ENCODE results near the gene PSMD12.
A peak's percentile ranks its signal among the peaks of the same experiment; 100 is the strongest.
"Not testable (repeated sequence)": the region's sequence is repeated elsewhere in the genome, so short reads cannot be mapped to it uniquely, and the experiment has no call there.

The PSMD12 gene

DNA sequence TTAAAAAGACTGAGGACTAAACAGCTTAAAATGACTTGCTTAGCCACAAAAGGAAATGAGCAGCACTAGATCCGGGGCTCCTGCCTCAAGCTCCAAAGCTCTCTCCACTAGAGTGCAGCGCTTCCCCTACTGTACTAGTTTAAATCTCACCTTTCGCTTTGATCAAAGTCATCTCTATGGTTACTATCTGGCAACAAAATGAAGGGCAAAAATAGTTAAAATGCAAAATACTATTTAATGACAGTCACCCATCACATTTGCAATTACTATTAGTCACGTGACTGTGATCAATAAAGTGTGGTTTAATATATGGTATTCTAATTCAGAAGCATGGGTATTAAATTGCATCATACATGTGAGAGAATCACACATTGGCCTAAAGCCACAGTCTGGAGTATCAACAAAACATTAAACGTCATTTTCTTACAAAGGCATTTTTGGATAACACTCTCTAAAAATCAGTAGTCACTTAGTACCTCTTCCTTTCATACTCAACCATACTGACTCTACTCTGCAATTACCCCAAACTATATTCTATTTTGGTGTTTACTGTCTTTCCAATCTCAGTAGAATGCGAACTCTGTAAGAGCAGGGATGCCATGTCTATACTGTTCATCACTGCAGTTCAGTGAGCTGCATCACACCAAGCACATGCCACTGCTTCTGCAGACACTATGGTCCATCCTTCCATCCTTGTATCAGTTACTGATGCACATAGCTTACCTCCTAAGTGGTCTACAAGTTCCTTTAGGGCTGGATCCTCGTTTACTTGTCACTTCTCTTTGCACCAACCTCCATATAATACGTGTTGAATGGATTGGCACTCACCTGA, 6.2 kb downstream of the PSMD12 start:
- peak in 5 of 56 donors; percentile 6 to 31 (median 11) for DNase-seq

GRCh38 chr17:67358612-67359011, 7.8 kb downstream of the PSMD12 start:
- no peak for DNase-seq

GRCh38 chr17:67353929-67354574, 12.3 kb downstream of the PSMD12 start:
- no peak for DNase-seq

DNA sequence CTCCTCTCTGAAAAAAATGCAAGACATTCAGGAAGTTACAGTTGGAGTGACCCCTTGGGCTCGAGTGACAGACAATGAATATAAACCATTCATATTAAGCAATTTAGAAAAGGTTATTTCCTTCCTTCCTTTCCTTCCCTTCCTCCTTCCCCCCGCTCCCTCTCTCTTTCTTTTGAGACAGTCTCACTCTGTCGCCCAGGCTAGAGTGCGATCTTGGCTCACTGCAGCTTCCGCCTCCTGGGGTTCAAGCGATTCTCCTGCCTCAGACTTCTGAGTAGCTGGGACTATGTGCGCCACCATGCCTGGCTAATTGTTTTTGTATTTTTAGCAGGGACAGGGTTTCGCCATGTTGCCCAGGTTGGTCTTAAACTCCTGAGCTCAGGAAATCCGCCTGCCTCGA, 13.2 kb downstream of the PSMD12 start:
- DNase-seq, result no peak

- DNase-seq, result no peak
Observed at GRCh38 chr17:67349420-67349819, 17.0 kb downstream of the PSMD12 start.

GRCh38 chr17:67347826-67348225, 18.6 kb downstream of the PSMD12 start:
- DNase-seq, result no peak

DNA sequence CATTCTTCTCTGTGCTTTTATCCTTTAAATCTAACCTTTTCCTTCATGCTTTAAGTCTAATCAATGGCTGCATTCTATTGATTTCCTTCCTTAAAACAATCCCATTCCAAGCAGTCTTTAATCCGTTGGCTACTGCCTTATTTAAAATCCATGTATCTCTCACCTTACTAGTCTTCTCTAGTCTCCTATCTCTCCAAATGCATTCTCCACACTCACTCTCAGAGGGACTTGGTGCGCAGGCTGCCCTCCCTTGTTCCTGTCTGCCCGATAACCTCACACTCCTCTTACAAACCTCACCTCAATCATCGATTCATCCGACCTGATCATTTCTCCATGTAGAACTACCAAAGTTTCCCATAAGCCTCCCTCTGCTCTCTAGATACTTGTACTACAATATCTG, 23.1 kb downstream of the PSMD12 start:
- DNase-seq, result no peak

DNA sequence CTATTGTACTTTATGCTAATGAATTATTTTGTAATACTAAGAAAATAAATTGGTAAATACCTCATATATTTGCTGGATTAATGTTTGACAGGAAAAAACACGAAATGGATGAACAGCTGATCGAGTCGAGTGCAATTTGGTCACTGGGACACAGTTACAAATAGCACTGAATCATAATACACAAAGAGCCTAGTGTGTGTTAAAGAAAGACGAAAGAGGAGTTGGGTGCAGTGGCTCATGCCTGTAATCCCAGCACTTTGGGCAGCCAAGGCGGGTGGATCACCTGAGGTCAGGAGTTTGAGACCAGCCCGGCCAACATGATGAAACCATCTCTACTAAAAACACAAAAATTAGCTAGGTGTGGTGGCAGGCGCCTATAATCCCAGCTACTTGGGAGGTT, 28.0 kb downstream of the PSMD12 start:
- DNase-seq, result not testable (repeated sequence)

DNA sequence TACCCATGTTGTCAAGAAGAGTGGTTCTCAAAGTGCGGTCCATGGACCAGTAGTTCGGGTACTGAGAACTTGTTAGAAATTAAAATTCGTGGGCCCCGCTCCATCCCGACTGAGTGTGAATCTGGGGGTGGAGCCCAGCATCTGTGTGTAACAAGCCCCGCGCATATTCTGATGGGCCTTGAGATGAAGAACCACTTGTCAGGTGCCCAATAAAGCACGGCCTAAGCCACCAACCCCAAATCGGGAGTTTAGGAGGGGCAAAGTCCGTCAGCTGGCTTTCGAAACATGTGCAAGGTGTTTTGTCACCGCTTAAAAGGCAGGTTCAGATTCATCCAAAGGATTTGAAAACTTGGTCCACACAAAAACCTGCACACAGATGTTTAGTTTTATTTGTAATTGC, 29.5 kb downstream of the PSMD12 start:
- no peak for DNase-seq

- DNase-seq, result no peak
Observed at GRCh38 chr17:67335245-67335835, 31.0 kb downstream of the PSMD12 start.

DNA sequence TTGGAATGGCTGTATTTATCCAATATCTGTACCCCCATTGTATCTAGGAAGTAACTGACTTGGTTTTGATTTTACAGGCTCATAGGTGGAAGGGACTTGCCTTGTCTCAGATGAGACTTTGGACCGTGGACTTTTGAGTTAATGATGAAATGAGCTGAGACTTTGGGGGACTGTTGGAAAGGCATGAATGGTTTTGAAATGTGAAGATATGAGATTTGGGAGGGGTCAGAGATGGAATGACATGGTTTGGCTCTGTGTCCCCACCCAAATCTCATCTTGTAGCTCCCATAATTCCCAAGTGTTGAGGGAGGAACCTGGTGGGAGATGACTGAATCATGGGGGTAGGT, 34.2 kb downstream of the PSMD12 start:
- not testable (repeated sequence) for DNase-seq

- not testable (repeated sequence) for DNase-seq
Observed at GRCh38 chr17:67331381-67332161, 34.8 kb downstream of the PSMD12 start.

DNA sequence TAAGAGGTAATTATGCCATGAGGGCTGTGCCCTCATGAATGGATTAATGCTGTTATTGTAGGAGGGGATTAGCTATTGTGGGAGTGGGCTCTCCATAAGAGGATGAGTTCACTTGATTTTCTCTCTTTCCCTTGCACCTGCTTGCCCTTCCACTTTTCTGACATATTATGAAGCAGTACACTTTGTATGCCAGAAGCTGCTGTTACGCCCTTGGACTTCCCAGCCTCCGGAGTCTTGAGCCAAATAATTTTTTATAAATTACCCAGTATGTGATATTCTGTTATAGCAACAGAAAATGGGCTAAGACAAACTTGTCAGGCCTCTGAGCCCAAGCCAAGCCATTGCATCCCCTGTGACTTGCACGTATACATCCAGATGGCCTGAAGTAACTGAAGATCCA, 38.4 kb downstream of the PSMD12 start:
- no peak for DNase-seq

GRCh38 chr17:67326959-67327745, 39.2 kb downstream of the PSMD12 start:
- not testable (repeated sequence) for DNase-seq

DNA sequence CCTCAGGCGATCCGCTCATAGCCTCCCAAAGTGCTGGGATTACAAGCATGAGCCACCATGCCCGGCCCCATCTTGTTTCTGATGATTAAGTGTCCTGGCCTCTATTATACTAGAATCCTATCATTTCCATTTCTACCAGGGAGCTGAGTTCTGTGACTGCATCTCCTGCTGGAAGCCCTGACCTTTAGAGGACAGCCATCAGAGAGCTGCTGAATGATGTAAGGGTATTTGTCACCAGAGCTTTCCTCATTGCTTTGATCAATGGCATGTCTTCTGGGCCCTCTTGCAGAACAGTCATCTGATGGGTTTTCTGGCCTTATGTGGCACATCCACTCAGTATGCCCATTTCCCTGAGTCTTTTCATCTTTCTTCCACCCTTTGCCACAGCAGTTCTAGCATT, 39.9 kb downstream of the PSMD12 start:
- no peak for DNase-seq

GRCh38 chr17:67324330-67324729, 42.0 kb downstream of the PSMD12 start:
- DNase-seq, result no peak

GRCh38 chr17:67323445-67323844, 42.9 kb downstream of the PSMD12 start:
- no peak for DNase-seq

GRCh38 chr17:67322042-67322787, 44.2 kb downstream of the PSMD12 start:
- DNase-seq, result no peak

DNA sequence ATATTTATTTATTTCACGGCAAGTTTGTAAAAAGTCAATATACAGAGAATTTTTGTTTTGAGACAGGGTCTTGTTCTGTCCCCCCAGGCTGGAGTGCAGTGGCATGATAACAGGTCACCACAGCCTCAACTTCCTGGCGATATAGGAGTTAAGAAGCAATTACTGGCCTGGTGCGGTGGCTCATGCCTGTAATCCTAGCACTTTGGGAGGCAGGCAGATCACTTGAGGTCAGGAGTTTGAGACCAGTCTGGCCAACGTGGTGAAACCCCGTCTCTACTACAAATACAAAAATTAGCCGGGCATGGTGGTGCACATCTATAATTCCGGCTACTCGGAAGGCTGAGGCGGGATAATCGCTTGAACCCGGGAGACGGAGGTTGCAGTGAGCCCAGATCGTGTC, 44.9 kb downstream of the PSMD12 start:
- DNase-seq, result not testable (repeated sequence)

DNA sequence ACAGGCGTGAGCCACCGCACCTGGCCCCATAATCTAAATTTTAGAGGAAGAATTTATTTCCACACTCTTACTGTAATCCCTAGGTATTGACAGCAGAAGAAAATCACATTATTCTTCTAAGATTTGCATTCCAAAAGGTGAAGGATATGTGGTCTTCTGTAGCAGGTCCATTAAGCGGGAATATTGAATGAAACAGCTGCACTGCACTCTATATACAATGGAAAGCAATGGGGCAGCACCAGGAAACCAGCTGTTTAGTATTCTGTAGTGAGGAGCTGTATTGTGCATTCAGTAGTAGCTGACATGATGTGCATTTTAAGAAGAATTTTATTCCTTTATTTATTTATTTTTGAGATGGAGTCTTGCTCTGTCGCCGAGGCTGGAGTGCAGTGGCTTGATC, 49.6 kb downstream of the PSMD12 start:
- no peak for DNase-seq
